Bronchial epithelial cell (primary cell): ENCODE measurements around the gene KNTC1. TPM values are rescaled to one million over a fixed set of nuclear protein-coding genes. Genes with fewer than 3 reads are reported as not detected.
A peak's percentile ranks its signal among the peaks of the same experiment; 100 is the strongest.

ENCODE experiments used
- DNase-seq: peaks from one replicate; pipeline ENCODE4 v3.0.0-alpha.2; 2010; ENCODE audit warnings: low read depth
- FAIRE-seq: peaks from 2 replicates; lab custom pipeline; 2011; peaks lifted over from hg19 to GRCh38; lab: Jason Lieb, UNC
- H3K27me3 ChIP-seq: 2 replicates; pipeline ENCODE4 v1.5.1; 2011; ENCODE audit warnings: low read length; ENCODE audit not compliant: control insufficient read depth, insufficient read depth
- H3K36me3 ChIP-seq: 2 replicates; pipeline ENCODE4 v1.5.1; 2011; ENCODE audit warnings: low read length; ENCODE audit not compliant: control insufficient read depth, insufficient read depth
- H3K4me3 ChIP-seq: 2 replicates; pipeline ENCODE4 v1.5.1; 2011; ENCODE audit warnings: mild to moderate bottlenecking, low read depth, low read length, control low read depth
- CTCF ChIP-seq: IDR thresholded peaks from 2 replicates; pipeline ENCODE4 v1.5.1; 2011; ENCODE audit warnings: mild to moderate bottlenecking, moderate library complexity, low read length, control low read depth, inconsistent platforms; ENCODE audit not compliant: insufficient read depth, severe bottlenecking
- total RNA-seq: library from RNA; depleted of rRNA; stranded (reverse); fragments of >200 nt; gene quantifications from 2 replicates; pipeline ENCODE4 v1.2.1, GENCODE V29; 2014

KNTC1 gene
- total RNA-seq, 1 donor from 2014 or later, result 7.6 TPM

- FAIRE-seq, result no peak
- H3K4me3 ChIP-seq, result no peak overlapping the region
- no peaks in the 10 kb centered on the region for H3K27me3 ChIP-seq
- DNase-seq, result no peak
- no peaks in the 10 kb centered on the region for H3K36me3 ChIP-seq
- no peak for TF ChIP-seq CTCF
These were observed 69.8 kb downstream of the KNTC1 start for GRCh38 chr12:122596838-122597237.

- DNase-seq (peak; percentile 68), FAIRE-seq (no peak)
- no peaks in the 10 kb centered on the region for H3K27me3 ChIP-seq
- no peak overlapping the region for H3K4me3 ChIP-seq
- H3K36me3 ChIP-seq, result peaks cover 1% of the 10 kb centered on the region
- TF ChIP-seq CTCF, result no peak
These were observed 75.4 kb downstream of the KNTC1 start for GRCh38 chr12:122602456-122602855.

- TF ChIP-seq CTCF, result no peak
- Histone ChIP-seq H3K27me3 (no peaks in the 10 kb centered on the region), H3K4me3 (no peak overlapping the region), H3K36me3 (peaks cover 1% of the 10 kb centered on the region)
- FAIRE-seq (no peak), DNase-seq (no peak)
These were observed 77.9 kb downstream of the KNTC1 start for GRCh38 chr12:122604993-122605392.

GRCh38 chr12:122609732-122610131 lies 82.7 kb downstream of the KNTC1 start:
- no peak for TF ChIP-seq CTCF
- FAIRE-seq (no peak), DNase-seq (no peak)
- H3K36me3 ChIP-seq, result peaks cover 2% of the 10 kb centered on the region
- H3K27me3 ChIP-seq, result no peaks in the 10 kb centered on the region
- H3K4me3 ChIP-seq, result no peak overlapping the region

GRCh38 chr12:122610207-122610606 lies 83.2 kb downstream of the KNTC1 start:
- no peak for TF ChIP-seq CTCF
- FAIRE-seq (no peak), DNase-seq (no peak)
- no peaks in the 10 kb centered on the region for H3K27me3 ChIP-seq
- no peak overlapping the region for H3K4me3 ChIP-seq
- H3K36me3 ChIP-seq, result peaks cover 4% of the 10 kb centered on the region

DNA sequence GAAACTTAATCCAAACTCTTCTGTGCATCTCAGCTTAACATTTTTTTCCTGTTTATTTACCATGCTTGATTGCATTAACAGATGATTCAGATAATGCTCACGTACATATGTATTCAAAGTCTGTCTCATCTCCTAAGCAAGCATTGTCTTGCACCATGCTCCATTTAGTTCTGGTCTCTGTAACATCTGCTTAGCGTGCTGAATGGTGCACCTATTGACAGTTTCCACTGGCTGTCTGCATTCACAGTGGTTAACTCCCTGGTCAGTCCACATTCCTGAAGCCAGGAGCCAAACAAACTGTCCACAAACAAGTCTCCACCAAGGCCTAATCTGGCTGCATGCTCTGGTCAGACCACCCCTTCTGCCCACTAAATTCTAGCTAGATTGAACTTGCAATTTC lies 83.9 kb downstream of the KNTC1 start:
- peak; percentile 97 for FAIRE-seq

More for the DNA sequence above, 83.9 kb downstream of the KNTC1 start:
- Histone ChIP-seq H3K27me3 (no peaks in the 10 kb centered on the region), H3K36me3 (peaks cover 4% of the 10 kb centered on the region), H3K4me3 (no peak overlapping the region)
- DNase-seq, result peak; percentile 85
- TF ChIP-seq CTCF, result no peak
